ENCODE data around the gene SLC17A5.
"Not testable (repeated sequence)": the region's sequence is repeated elsewhere in the genome, so short reads cannot be mapped to it uniquely, and the experiment has no call there.

Gene SLC17A5

DNA sequence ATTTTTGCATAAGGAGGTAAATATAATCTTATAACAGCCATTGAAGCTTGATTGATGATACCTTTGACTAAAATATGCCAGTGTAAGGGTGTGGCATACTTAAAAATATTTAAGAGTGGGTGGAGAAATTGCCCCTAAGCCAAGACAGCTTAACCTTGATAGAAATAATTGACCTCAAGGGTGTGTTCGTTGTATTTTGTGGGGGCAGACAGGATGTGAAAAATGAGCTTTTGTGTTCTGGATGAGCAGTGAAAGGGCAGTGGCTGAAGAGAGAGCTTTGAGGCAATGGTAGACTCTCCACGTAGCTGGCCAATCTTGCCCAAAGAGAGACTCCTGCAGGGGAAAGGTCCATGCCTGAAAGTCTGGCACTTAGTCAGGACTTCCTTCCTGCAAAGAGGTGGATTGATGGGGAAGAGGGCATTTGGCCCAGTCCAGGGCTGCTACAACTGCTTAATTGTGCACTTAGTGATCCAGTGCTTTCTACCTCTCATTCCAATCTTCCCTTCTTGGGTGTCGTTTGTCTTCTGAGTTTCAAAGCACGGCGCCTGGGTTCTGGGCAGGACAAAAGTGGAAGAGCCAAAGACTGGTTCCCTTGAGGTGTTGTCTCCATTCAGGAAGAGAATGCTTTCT lies 26.6 kb upstream of the SLC17A5 start:
- DNase-seq, result no peak

DNA sequence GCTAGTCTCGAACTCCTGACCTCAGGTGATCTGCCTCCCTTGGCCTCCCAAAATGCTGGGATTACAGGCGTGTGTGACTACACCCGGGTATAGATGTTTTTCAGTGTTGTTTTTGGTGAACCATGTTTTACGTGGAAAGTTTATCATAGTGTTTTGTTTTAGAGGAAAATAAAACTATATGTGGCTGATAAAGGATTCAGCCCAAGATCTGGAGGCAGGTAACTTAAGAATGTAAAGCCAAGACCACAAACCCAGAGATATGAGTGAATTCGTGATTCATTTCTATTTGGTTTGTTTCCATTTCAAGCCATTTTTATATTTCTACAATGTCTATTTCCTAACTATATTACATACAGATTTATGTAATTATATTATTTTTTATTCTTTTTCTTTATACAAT lies 26.1 kb upstream of the SLC17A5 start:
- H3K4me3 ChIP-seq (ENCODE audit: low read depth, low read length); H3K4me1 ChIP-seq; DNase-seq; H3K36me3 ChIP-seq; H3K9me3 ChIP-seq; H3K27me3 ChIP-seq: not testable (repeated sequence)

More for the DNA sequence above, 26.6 kb upstream of the SLC17A5 start:
- H3K9me3 ChIP-seq, result no peaks in the 10 kb centered on the region
- H3K4me1 ChIP-seq, result no peaks in the 10 kb centered on the region
- TF ChIP-seq, protein P1, sequence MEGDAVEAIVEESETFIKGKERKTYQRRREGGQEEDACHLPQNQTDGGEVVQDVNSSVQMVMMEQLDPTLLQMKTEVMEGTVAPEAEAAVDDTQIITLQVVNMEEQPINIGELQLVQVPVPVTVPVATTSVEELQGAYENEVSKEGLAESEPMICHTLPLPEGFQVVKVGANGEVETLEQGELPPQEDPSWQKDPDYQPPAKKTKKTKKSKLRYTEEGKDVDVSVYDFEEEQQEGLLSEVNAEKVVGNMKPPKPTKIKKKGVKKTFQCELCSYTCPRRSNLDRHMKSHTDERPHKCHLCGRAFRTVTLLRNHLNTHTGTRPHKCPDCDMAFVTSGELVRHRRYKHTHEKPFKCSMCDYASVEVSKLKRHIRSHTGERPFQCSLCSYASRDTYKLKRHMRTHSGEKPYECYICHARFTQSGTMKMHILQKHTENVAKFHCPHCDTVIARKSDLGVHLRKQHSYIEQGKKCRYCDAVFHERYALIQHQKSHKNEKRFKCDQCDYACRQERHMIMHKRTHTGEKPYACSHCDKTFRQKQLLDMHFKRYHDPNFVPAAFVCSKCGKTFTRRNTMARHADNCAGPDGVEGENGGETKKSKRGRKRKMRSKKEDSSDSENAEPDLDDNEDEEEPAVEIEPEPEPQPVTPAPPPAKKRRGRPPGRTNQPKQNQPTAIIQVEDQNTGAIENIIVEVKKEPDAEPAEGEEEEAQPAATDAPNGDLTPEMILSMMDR (IDR thresholded peaks at IDR 0.05; ENCODE audit: low read depth, low read length), result no peak
- H3K36me3 ChIP-seq, result no peaks in the 10 kb centered on the region
- no peak overlapping the region for H3K4me3 ChIP-seq (ENCODE audit: low read depth, low read length)
- H3K27me3 ChIP-seq, result no peaks in the 10 kb centered on the region; the same call in 1 of the 2 replicates

DNA sequence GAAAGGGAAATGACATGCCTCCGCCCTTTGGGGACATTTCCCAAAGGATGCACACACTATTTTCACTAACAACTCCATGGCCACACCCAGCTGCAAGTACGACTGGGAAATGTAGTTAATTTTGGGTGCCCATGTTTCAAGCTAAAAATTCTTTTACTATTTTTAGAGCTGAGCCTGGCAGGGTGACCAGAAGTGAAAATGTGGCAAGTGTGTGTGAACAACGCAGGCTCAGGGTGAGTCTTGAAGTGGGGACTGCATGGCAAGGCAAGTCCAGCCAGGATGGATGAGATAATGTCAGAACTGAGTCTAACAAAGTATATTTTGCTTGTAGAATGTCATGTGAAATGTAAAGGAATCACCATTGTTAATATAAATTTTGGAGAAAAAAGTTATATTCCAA lies 25.2 kb upstream of the SLC17A5 start:
- no peaks in the 10 kb centered on the region; the same call in 1 of the 2 replicates for H3K27me3 ChIP-seq

DNA sequence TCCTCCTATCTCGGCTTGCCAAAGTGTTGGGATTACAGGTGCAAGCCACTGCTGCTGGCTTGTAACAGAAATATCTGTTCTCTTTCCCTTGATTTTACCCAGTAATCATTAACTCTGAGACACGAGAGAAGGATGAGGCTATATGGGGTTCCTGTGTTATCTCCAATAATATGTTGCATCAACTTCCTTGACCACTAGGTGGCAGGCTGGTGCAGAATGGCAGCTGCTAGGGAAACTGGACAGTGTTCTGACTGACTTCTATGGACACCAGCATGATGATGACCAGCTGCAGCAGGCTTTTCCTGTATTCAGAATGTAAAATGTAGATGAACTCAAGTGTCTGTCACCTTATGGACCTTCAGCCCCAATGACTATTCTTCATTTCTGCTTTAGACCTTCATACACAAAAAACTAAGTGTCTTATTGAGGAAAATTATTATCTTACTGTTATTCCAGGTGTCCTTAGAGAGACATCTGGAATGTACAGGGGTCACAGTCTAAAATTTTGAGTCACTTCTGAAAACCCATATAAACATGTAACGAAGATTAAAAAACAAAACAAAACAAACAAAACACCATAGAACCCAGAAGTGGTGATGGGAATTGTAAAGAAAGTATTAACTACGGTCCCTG lies 21.8 kb upstream of the SLC17A5 start:
- H3K9me3 ChIP-seq, result no peaks in the 10 kb centered on the region
- DNase-seq, result peak; percentile 71
- H3K36me3 ChIP-seq, result no peaks in the 10 kb centered on the region
- no peaks in the 10 kb centered on the region for H3K4me1 ChIP-seq
- no peak overlapping the region for H3K4me3 ChIP-seq (ENCODE audit: low read depth, low read length)
- TF ChIP-seq, protein P1 (IDR thresholded peaks at IDR 0.05; ENCODE audit: low read depth, low read length), result peak; percentile 96
- H3K27me3 ChIP-seq, result no peaks in the 10 kb centered on the region; the same call in 1 of the 2 replicates

More for the DNA sequence above, 25.2 kb upstream of the SLC17A5 start:
- H3K4me3 ChIP-seq (ENCODE audit: low read depth, low read length), result no peak overlapping the region
- H3K36me3 ChIP-seq, result no peaks in the 10 kb centered on the region
- H3K4me1 ChIP-seq, result no peaks in the 10 kb centered on the region
- TF ChIP-seq, protein P1 (IDR thresholded peaks at IDR 0.05; ENCODE audit: low read depth, low read length), result no peak
- no peaks in the 10 kb centered on the region for H3K9me3 ChIP-seq
- DNase-seq, result no peak

DNA sequence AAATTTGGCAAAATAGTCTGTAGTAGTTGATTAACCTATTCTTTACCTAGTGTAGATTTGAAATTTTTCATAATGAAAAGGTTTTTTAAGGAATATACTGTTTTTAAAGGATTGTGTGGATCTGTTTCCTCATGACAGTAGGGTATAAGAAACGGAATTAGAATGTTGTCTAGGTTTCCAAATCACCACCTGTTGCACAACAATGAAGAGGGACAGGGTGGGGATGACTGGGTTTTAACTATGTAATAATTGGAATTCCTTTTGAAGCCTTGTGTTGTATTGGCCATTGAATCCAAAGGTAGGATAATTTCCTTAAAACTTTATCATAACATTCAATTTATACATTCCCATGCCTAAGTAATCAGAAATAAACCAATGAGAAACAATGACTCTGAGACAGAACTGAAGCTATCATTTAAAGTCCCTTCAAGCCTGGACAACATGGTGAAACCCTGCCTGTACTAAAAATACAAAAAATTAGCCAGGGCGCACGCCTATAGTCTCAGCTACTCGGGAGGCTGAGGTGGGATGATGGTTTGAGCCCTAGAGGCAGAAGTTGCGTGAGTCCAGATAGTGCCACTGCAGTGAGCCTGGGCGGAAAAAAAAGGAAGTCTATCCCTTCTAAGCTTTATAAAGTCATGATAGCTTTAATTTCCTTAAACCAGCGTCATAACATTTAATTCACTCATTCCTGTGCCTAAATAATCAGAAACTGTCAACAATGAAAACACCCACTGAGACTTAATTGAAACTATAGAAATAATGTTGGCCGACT lies 18.3 kb upstream of the SLC17A5 start:
- Histone ChIP-seq H3K36me3 (no peaks in the 10 kb centered on the region), H3K27me3 (peaks cover 5% of the 10 kb centered on the region), H3K4me3 (ENCODE audit: low read depth, low read length) (no peak overlapping the region), H3K9me3 (no peaks in the 10 kb centered on the region), H3K4me1 (no peaks in the 10 kb centered on the region)
- TF ChIP-seq, protein P1 (IDR thresholded peaks at IDR 0.05; ENCODE audit: low read depth, low read length), result no peak
- no peak for DNase-seq

DNA sequence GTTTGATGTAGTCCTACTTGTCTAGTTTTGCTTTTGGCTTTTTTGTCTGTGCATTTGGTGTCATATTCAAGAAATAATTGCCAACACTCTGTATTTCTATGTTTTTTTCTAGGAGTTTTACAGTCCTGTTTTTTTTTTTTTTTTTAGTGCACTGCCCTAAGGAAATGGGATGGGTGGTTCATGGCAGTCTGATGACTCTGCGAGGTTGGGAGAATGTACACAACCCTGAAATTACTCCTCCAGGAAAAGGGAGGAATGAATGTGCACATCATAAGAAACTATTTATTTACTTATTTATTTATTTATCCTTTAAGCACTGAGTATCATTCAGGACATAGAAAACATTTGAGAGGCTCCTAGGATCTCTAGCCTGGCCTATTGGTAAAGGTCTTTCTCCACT lies 15.2 kb upstream of the SLC17A5 start:
- Histone ChIP-seq H3K27me3 (peaks cover 8% of the 10 kb centered on the region; the same call in 1 of the 2 replicates), H3K4me1 (no peaks in the 10 kb centered on the region), H3K36me3 (no peaks in the 10 kb centered on the region), H3K9me3 (no peaks in the 10 kb centered on the region), H3K4me3 (ENCODE audit: low read depth, low read length) (no peak overlapping the region)
- no peak for DNase-seq
- TF ChIP-seq, protein P1 (IDR thresholded peaks at IDR 0.05; ENCODE audit: low read depth, low read length), result no peak
